ENCODE results near the gene SKI. TPM values are rescaled to one million over a fixed set of nuclear protein-coding genes. Genes with fewer than 3 reads are reported as not detected.

The SKI gene
- total and polyA plus RNA-seq, 2 experiments from 2014 or later, result 5.1 to 21.9 TPM

DNA sequence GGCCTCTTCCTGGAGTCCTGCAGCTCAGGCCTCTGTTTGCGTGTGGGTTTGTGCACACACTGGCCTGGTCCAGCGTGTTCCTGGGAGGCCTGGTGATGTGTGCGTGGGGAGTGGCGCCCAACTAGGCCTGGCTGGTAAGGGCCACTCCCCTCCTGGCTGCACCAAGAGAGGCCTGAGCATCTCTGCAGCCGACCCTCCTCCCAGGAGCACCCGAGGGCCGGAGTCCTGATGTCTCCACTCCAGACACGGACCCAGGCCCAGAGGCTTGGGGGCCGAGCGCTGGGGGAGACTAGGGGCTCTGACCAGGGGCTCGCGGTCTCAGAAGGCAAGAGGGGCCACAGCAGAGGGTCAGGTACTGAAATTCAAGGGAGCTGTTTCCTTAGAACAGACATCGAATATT lies 130.0 kb downstream of the SKI start:
- WGBS (ENCODE audit: low lambda C conversion rate, missing lambda C conversion rate), result 94% methylated on average over 13 of the region's 13 CpGs
- Histone ChIP-seq H3K4me1 (ENCODE audit: insufficient read depth) (no peaks in the 10 kb centered on the region), H3K9me3 (ENCODE audit: low read depth) (no peaks in the 10 kb centered on the region), H3K79me2 (no peaks in the 10 kb centered on the region), H2AFZ (no peak overlapping the region), H3K27me3 (no peaks in the 10 kb centered on the region), H3K9me2 (replicated peaks; ENCODE audit: insufficient read depth) (no peaks in the 10 kb centered on the region), H4K20me1 (ENCODE audit: insufficient read depth, poor library complexity, severe bottlenecking) (no peaks in the 10 kb centered on the region), H3K4me2 (no peak overlapping the region), H3K4me3 (no peak overlapping the region), H3K27ac (no peak overlapping the region), H3K36me3 (replicated peaks; ENCODE audit: insufficient read depth, low read depth) (no peaks in the 10 kb centered on the region)
- DNase-seq (ENCODE audit: low spot score), result no peak
- no peak for TF ChIP-seq EZH2phosphoT487 (IDR thresholded peaks at IDR 0.05; ENCODE audit: low read depth, severe bottlenecking, unreplicated experiment)
- TF ChIP-seq, protein P1, sequence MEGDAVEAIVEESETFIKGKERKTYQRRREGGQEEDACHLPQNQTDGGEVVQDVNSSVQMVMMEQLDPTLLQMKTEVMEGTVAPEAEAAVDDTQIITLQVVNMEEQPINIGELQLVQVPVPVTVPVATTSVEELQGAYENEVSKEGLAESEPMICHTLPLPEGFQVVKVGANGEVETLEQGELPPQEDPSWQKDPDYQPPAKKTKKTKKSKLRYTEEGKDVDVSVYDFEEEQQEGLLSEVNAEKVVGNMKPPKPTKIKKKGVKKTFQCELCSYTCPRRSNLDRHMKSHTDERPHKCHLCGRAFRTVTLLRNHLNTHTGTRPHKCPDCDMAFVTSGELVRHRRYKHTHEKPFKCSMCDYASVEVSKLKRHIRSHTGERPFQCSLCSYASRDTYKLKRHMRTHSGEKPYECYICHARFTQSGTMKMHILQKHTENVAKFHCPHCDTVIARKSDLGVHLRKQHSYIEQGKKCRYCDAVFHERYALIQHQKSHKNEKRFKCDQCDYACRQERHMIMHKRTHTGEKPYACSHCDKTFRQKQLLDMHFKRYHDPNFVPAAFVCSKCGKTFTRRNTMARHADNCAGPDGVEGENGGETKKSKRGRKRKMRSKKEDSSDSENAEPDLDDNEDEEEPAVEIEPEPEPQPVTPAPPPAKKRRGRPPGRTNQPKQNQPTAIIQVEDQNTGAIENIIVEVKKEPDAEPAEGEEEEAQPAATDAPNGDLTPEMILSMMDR (IDR thresholded peaks at IDR 0.05; ENCODE audit: poor library complexity), result no peak
- TF ChIP-seq EZH2 (IDR thresholded peaks at IDR 0.05; ENCODE audit: borderline replicate concordance), result no peak

DNA sequence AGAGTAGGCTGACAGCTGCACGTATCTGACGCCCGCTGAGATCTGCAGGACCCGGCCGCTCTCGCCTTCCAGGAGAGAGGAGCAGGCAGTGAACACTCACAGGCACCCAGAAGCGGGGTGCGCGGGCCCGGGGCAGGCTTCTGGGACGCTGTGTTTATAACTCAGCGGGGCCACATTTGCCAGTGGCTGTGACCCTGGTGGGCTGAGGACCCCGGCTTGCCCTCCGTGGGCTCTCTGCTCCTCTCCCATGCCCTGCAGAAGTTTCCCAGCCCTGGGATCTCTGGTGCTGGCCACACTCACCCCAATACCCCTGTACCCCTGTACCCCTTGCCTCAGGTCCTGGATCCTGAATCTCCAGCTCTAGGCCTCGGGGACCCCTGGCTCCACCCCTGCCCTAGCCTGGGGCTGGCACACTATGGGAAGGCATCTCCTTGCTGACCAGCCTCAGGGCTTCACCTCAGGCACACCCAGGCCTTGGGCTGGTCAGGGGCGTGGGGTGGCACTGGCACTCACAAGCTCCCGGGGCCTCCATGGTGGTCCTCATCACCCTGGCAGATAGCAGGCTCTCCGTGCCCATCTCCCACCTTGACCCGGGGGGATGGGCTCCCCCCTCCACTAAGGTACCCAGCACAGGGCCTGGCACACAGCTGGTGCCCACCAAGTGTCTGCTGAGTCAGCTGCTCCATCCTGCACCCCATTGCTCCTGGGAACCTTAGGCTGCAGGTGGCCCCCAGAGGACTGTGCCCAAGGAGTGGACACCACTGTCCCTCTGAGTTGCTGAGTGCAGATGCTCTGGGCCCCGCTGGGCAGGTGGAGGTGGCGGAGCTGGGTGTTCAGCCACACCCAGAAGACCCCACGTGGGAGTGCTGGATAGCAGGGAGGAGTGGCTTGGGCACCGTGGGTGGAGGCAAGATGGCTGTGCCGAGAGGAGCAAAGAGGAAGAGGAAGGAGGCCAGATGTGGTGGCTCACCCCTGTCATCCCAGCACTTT lies 130.8 kb downstream of the SKI start:
- Histone ChIP-seq H3K79me2 (no peaks in the 10 kb centered on the region), H3K4me2 (no peak overlapping the region), H3K9me3 (ENCODE audit: low read depth) (no peaks in the 10 kb centered on the region), H3K36me3 (replicated peaks; ENCODE audit: insufficient read depth, low read depth) (no peaks in the 10 kb centered on the region), H4K20me1 (ENCODE audit: insufficient read depth, poor library complexity, severe bottlenecking) (no peaks in the 10 kb centered on the region), H3K4me3 (no peak overlapping the region), H3K9me2 (replicated peaks; ENCODE audit: insufficient read depth) (no peaks in the 10 kb centered on the region), H2AFZ (no peak overlapping the region), H3K27me3 (no peaks in the 10 kb centered on the region), H3K4me1 (ENCODE audit: insufficient read depth) (no peaks in the 10 kb centered on the region), H3K27ac (no peak overlapping the region)
- no peak for DNase-seq (ENCODE audit: low spot score)
- TF ChIP-seq, protein P1 (IDR thresholded peaks at IDR 0.05; ENCODE audit: poor library complexity), result no peak
- TF ChIP-seq EZH2phosphoT487 (IDR thresholded peaks at IDR 0.05; ENCODE audit: low read depth, severe bottlenecking, unreplicated experiment) (no peak), EZH2 (IDR thresholded peaks at IDR 0.05; ENCODE audit: borderline replicate concordance) (no peak)
- WGBS (ENCODE audit: low lambda C conversion rate, missing lambda C conversion rate), result 90% methylated on average over 24 of the region's 24 CpGs

Other genes starting within 250 kb of the SKI start
- not detected in 2 replicates for gene CFAP74, start 224.5 kb upstream of the SKI start, total RNA-seq
- 0.07 TPM in 1 of 2 replicates, not detected in the other for gene CFAP74, start 224.5 kb upstream of the SKI start, polyA plus RNA-seq
- gene GABRD, start 209.0 kb upstream of the SKI start, total RNA-seq, result not detected in 2 replicates
- not detected in 2 replicates for gene GABRD, start 209.0 kb upstream of the SKI start, polyA plus RNA-seq
- gene PRKCZ, start 177.9 kb upstream of the SKI start, total RNA-seq, result 41.0 and 45.6 TPM in 2 replicates
- 52.3 and 52.5 TPM in 2 replicates for gene PRKCZ, start 177.9 kb upstream of the SKI start, polyA plus RNA-seq
- gene FAAP20, start 33.5 kb upstream of the SKI start, total RNA-seq, result 24.9 and 36.6 TPM in 2 replicates
- gene FAAP20, start 33.5 kb upstream of the SKI start, polyA plus RNA-seq, result 117 and 135 TPM in 2 replicates
- 4.0 and 9.4 TPM in 2 replicates for gene MORN1, start 163.2 kb downstream of the SKI start, total RNA-seq
- 4.5 and 7.8 TPM in 2 replicates for gene MORN1, start 163.2 kb downstream of the SKI start, polyA plus RNA-seq
- gene RER1, start 163.5 kb downstream of the SKI start, total RNA-seq, result 89.5 and 123 TPM in 2 replicates
- 227 and 237 TPM in 2 replicates for gene RER1, start 163.5 kb downstream of the SKI start, polyA plus RNA-seq
- 25.5 and 31.6 TPM in 2 replicates for gene PEX10, start 184.2 kb downstream of the SKI start, total RNA-seq
- 24.7 and 25.9 TPM in 2 replicates for gene PEX10, start 184.2 kb downstream of the SKI start, polyA plus RNA-seq
- 0.48 and 1.3 TPM in 2 replicates for gene PLCH2, start 248.0 kb downstream of the SKI start, total RNA-seq
- gene PLCH2, start 248.0 kb downstream of the SKI start, polyA plus RNA-seq, result 1.9 and 3.4 TPM in 2 replicates